RWPE2 (cell line): ENCODE data around the gene AHNAK2.

Experiments
- ATAC-seq: fragments of 200-7000 bp; cut with Tn5 transposase; 3 replicates; pipeline ENCODE4 v1.9.1; 2021; ENCODE audit warnings: low read depth
- DNase-seq: peaks from one replicate; pipeline ENCODE4 v3.0.0-alpha.2; 2020; ENCODE audit warnings: low spot score
- H3K27ac ChIP-seq: fragments of 450-650 bp; 2 replicates; pipeline ENCODE4 v1.5.1; 2017; ENCODE audit warnings: mild to moderate bottlenecking; ENCODE audit not compliant: poor library complexity, severe bottlenecking
- H3K27me3 ChIP-seq: fragments of 250-450 bp; sonication (Bioruptor Pico); 2 replicates; pipeline ENCODE4 v1.5.1; 2021; ENCODE audit warnings: mild to moderate bottlenecking, moderate library complexity; ENCODE audit not compliant: insufficient read depth, poor library complexity, severe bottlenecking
- H3K36me3 ChIP-seq: fragments of 250-450 bp; sonication (Bioruptor Pico); 2 replicates; pipeline ENCODE4 v1.5.1; 2020; ENCODE audit warnings: low read depth, mild to moderate bottlenecking, moderate library complexity
- H3K4me1 ChIP-seq: fragments of 250-450 bp; sonication (Bioruptor Pico); 2 replicates; pipeline ENCODE4 v1.5.1; 2021; ENCODE audit warnings: mild to moderate bottlenecking, moderate library complexity; ENCODE audit not compliant: insufficient read depth, poor library complexity, severe bottlenecking
- H3K4me3 ChIP-seq: fragments of 250-450 bp; sonication (Bioruptor Pico); 2 replicates; pipeline ENCODE4 v1.5.1; 2021; ENCODE audit warnings: mild to moderate bottlenecking, moderate library complexity; ENCODE audit not compliant: severe bottlenecking
- H3K9me3 ChIP-seq: fragments of 250-450 bp; sonication (Bioruptor Pico); 2 replicates; pipeline ENCODE4 v1.5.1; 2021; ENCODE audit warnings: mild to moderate bottlenecking, moderate library complexity; ENCODE audit not compliant: severe bottlenecking
- CTCF ChIP-seq: fragments of 450-650 bp; IDR thresholded peaks from one replicate; pipeline ENCODE4 v1.5.1; 2017; ENCODE audit warnings: mild to moderate bottlenecking, moderate library complexity; ENCODE audit not compliant: poor library complexity, severe bottlenecking

Gene AHNAK2

GRCh38 chr14:104999361-104999760 lies 21.2 kb upstream of the AHNAK2 start:
- no peaks in the 10 kb centered on the region for H3K9me3 ChIP-seq
- TF ChIP-seq CTCF = no peak
- DNase-seq (peak; percentile 48), ATAC-seq (no peak)
- H3K4me3 ChIP-seq = no peak overlapping the region
- H3K4me1 ChIP-seq = peaks cover 7% of the 10 kb centered on the region
- peaks cover 19% of the 10 kb centered on the region for H3K36me3 ChIP-seq
- H3K27ac ChIP-seq = no peak overlapping the region
- H3K27me3 ChIP-seq = no peaks in the 10 kb centered on the region

- Histone ChIP-seq H3K4me1 (peaks cover 1% of the 10 kb centered on the region), H3K9me3 (no peaks in the 10 kb centered on the region), H3K36me3 (peaks cover 23% of the 10 kb centered on the region), H3K27me3 (no peaks in the 10 kb centered on the region), H3K4me3 (no peak overlapping the region), H3K27ac (no peak overlapping the region)
- TF ChIP-seq CTCF = no peak
- DNase-seq = peak; percentile 52
- no peak for ATAC-seq
These were observed 20.6 kb upstream of the AHNAK2 start for GRCh38 chr14:104998801-104999200.

GRCh38 chr14:104996483-104996882 lies 18.3 kb upstream of the AHNAK2 start:
- peak; percentile 60 for DNase-seq
- H3K27ac ChIP-seq = no peak overlapping the region
- no peak for ATAC-seq
- no peak for TF ChIP-seq CTCF
- H3K27me3 ChIP-seq = no peaks in the 10 kb centered on the region
- no peaks in the 10 kb centered on the region for H3K4me1 ChIP-seq
- H3K36me3 ChIP-seq = peaks cover 45% of the 10 kb centered on the region
- no peak overlapping the region for H3K4me3 ChIP-seq
- H3K9me3 ChIP-seq = no peaks in the 10 kb centered on the region

GRCh38 chr14:104996032-104996431 lies 17.9 kb upstream of the AHNAK2 start:
- no peak overlapping the region for H3K27ac ChIP-seq
- H3K4me3 ChIP-seq = no peak overlapping the region
- DNase-seq (peak; percentile 70), ATAC-seq (no peak)
- peaks cover 49% of the 10 kb centered on the region for H3K36me3 ChIP-seq
- no peak for TF ChIP-seq CTCF
- H3K9me3 ChIP-seq = no peaks in the 10 kb centered on the region
- no peaks in the 10 kb centered on the region for H3K27me3 ChIP-seq
- H3K4me1 ChIP-seq = no peaks in the 10 kb centered on the region

DNA sequence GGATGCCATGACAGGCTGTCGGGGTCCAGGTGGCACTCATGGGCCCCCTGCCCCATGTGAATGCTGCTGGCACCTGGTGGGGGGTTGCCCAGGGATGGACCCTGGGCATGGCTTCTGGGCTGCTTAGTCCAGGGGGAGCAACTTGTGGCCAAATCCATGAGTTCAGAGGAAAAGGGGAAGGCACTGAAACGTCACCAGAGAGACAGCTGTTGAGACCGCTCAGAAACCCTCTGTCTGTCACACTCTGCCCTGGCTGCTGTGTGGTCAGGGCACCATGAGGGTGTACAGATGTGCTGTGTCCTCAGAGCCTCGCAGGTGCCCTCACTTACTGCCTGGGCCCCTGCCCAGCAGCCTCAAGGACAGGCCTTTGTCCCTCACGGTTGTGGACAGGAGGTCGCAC lies 16.8 kb upstream of the AHNAK2 start:
- Histone ChIP-seq H3K4me3 (no peak overlapping the region), H3K27me3 (no peaks in the 10 kb centered on the region), H3K36me3 (peaks cover 49% of the 10 kb centered on the region), H3K4me1 (no peaks in the 10 kb centered on the region), H3K9me3 (no peaks in the 10 kb centered on the region), H3K27ac (no peak overlapping the region)
- TF ChIP-seq CTCF = no peak
- ATAC-seq (0 out of 3 replicates have a peak, but pooled peaks have one; percentile 2), DNase-seq (peak; percentile 54)
